ENCODE measurements around the gene S1PR1. TPM values are rescaled to one million over a fixed set of nuclear protein-coding genes. Genes with fewer than 3 reads are reported as not detected.

S1PR1 gene
- total RNA-seq, 6 donors from 2014 or later, result 18.9 to 130 (median 76.5) TPM

- TF ChIP-seq POLR2A (IDR thresholded peaks at IDR 0.05), result no peak
- TF ChIP-seq POLR2AphosphoS5 (IDR thresholded peaks at IDR 0.05), result no peak
- TF ChIP-seq EP300 (IDR thresholded peaks at IDR 0.05), result no peak
- no peak for TF ChIP-seq CTCF (IDR thresholded peaks at IDR 0.05)
- ATAC-seq (ENCODE audit: low FRiP score in 2 of 2) (no peak), DNase-seq (no peak)
- H3K9me3 ChIP-seq, result peaks cover 0 to 7% (median 0%) of the 10 kb centered on the region in 4 donors
- no peak overlapping the region for H3K4me3 ChIP-seq
- no peak overlapping the region for H3K27ac ChIP-seq
- peaks cover 0 to 8% (median 3%) of the 10 kb centered on the region in 4 donors for H3K4me1 ChIP-seq
- no peaks in the 10 kb centered on the region for H3K36me3 ChIP-seq
- 72 to 85% methylated on average over 5 of the region's 5 CpGs for whole genome bisulfite sequencing, 2 donors
- no peaks in the 10 kb centered on the region for H3K27me3 ChIP-seq
Measured at GRCh38 chr1:101275672-101276071, 38.9 kb downstream of the S1PR1 start.

GRCh38 chr1:101276818-101277217, 40.0 kb downstream of the S1PR1 start:
- Histone ChIP-seq H3K27me3 (no peaks in the 10 kb centered on the region), H3K27ac (no peak overlapping the region), H3K9me3 (no peaks in the 10 kb centered on the region), H3K4me1 (peaks cover 0 to 8% (median 3%) of the 10 kb centered on the region in 4 donors), H3K4me3 (no peak overlapping the region), H3K36me3 (no peaks in the 10 kb centered on the region)
- no peak for ATAC-seq (ENCODE audit: low FRiP score in 2 of 2)
- WGBS, 2 donors, result 64 to 74% methylated on average over 6 of the region's 6 CpGs
- no peak for TF ChIP-seq EP300 (IDR thresholded peaks at IDR 0.05)
- TF ChIP-seq POLR2A (IDR thresholded peaks at IDR 0.05), result no peak
- no peak for TF ChIP-seq POLR2AphosphoS5 (IDR thresholded peaks at IDR 0.05)
- TF ChIP-seq CTCF (IDR thresholded peaks at IDR 0.05), result no peak
- no peak for DNase-seq

- no peak overlapping the region for H3K4me3 ChIP-seq
- no peaks in the 10 kb centered on the region for H3K27me3 ChIP-seq
- ATAC-seq (ENCODE audit: low FRiP score in 2 of 2) (no peak), DNase-seq (no peak)
- peak overlapping the region in 2 of 4 donors; percentile 37 to 46 for H3K27ac ChIP-seq
- H3K36me3 ChIP-seq, result no peaks in the 10 kb centered on the region
- no peaks in the 10 kb centered on the region for H3K9me3 ChIP-seq
- H3K4me1 ChIP-seq, result peaks cover 0 to 15% (median 10%) of the 10 kb centered on the region in 4 donors
- WGBS, 2 donors, result 67 to 81% methylated on average over 4 of the region's 4 CpGs
- TF ChIP-seq EP300 (IDR thresholded peaks at IDR 0.05) (no peak), POLR2A (IDR thresholded peaks at IDR 0.05) (no peak), CTCF (IDR thresholded peaks at IDR 0.05) (no peak), POLR2AphosphoS5 (IDR thresholded peaks at IDR 0.05) (no peak)
Measured at GRCh38 chr1:101278238-101278637, 41.4 kb downstream of the S1PR1 start.

- WGBS, 2 donors, result 50 to 52% methylated on average over 3 of the region's 3 CpGs
- peak overlapping the region in 2 of 4 donors; percentile 37 to 46 for H3K27ac ChIP-seq
- TF ChIP-seq POLR2A (IDR thresholded peaks at IDR 0.05) (no peak), CTCF (IDR thresholded peaks at IDR 0.05) (no peak), POLR2AphosphoS5 (IDR thresholded peaks at IDR 0.05) (no peak), EP300 (IDR thresholded peaks at IDR 0.05) (no peak)
- H3K27me3 ChIP-seq, result no peaks in the 10 kb centered on the region
- H3K4me1 ChIP-seq, result peaks cover 0 to 16% (median 11%) of the 10 kb centered on the region in 4 donors
- no peak for ATAC-seq (ENCODE audit: low FRiP score in 2 of 2)
- no peaks in the 10 kb centered on the region for H3K9me3 ChIP-seq
- DNase-seq, result no peak
- H3K36me3 ChIP-seq, result no peaks in the 10 kb centered on the region
- no peak overlapping the region for H3K4me3 ChIP-seq
Measured at GRCh38 chr1:101278845-101279244, 42.0 kb downstream of the S1PR1 start.

- Histone ChIP-seq H3K27me3 (no peaks in the 10 kb centered on the region), H3K27ac (no peak overlapping the region), H3K4me1 (peaks cover 0 to 16% (median 11%) of the 10 kb centered on the region in 4 donors), H3K4me3 (no peak overlapping the region), H3K36me3 (no peaks in the 10 kb centered on the region), H3K9me3 (no peaks in the 10 kb centered on the region)
- DNase-seq (no peak), ATAC-seq (ENCODE audit: low FRiP score in 2 of 2) (no peak)
- TF ChIP-seq EP300 (IDR thresholded peaks at IDR 0.05) (no peak), CTCF (IDR thresholded peaks at IDR 0.05) (no peak)
- WGBS, 2 donors, result 90 to 93% methylated on average over 1 of the region's 1 CpG
Measured at GRCh38 chr1:101280049-101280592, 43.3 kb downstream of the S1PR1 start.
